Measurements from ENCODE around the gene WWP2.

GRCh38 chr16:69917311-69917710 is 155.2 kb downstream of the WWP2 start:
- TF ChIP-seq, protein P1, sequence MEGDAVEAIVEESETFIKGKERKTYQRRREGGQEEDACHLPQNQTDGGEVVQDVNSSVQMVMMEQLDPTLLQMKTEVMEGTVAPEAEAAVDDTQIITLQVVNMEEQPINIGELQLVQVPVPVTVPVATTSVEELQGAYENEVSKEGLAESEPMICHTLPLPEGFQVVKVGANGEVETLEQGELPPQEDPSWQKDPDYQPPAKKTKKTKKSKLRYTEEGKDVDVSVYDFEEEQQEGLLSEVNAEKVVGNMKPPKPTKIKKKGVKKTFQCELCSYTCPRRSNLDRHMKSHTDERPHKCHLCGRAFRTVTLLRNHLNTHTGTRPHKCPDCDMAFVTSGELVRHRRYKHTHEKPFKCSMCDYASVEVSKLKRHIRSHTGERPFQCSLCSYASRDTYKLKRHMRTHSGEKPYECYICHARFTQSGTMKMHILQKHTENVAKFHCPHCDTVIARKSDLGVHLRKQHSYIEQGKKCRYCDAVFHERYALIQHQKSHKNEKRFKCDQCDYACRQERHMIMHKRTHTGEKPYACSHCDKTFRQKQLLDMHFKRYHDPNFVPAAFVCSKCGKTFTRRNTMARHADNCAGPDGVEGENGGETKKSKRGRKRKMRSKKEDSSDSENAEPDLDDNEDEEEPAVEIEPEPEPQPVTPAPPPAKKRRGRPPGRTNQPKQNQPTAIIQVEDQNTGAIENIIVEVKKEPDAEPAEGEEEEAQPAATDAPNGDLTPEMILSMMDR (IDR thresholded peaks at IDR 0.05): no peak
- TF ChIP-seq POLR2A (IDR thresholded peaks at IDR 0.05): no peak
- no peak for TF ChIP-seq EP300 (IDR thresholded peaks at IDR 0.05)

Measured in tibial nerve (tissue), 4 donors.